ENCODE measurements around the gene KLF17. TPM values are rescaled to one million over a fixed set of nuclear protein-coding genes. Genes with fewer than 3 reads are reported as not detected.

Gene KLF17
- total RNA-seq, 1 experiment from 2014 or later, result not detected

- TF ChIP-seq E2F5 (CRISPR knock-in tag; IDR thresholded peaks at IDR 0.05) (no peak), NFYB (CRISPR knock-in tag; conservative IDR thresholded peaks at IDR 0.05; ENCODE audit: low read depth) (no peak), CDX4 (CRISPR knock-in tag; IDR thresholded peaks at IDR 0.05; ENCODE audit: borderline replicate concordance) (no peak), HMGXB4 (CRISPR knock-in tag; IDR thresholded peaks at IDR 0.05) (no peak), ZSCAN18 (CRISPR knock-in tag; IDR thresholded peaks at IDR 0.05) (no peak)
Observed at GRCh38 chr1:44078104-44078503, 40.5 kb upstream of the KLF17 start (continued).

- no peak overlapping the region for H3K27ac Mint-ChIP-seq
- no peaks in the 10 kb centered on the region for H3K36me3 Mint-ChIP-seq
- H3K9me3 Mint-ChIP-seq, result no peaks in the 10 kb centered on the region
- ATAC-seq (no peak), DNase-seq (ENCODE audit: low spot score) (no peak)
- H3K4me1 Mint-ChIP-seq, result peaks cover 11% of the 10 kb centered on the region
- no peak overlapping the region for H3K4me3 Mint-ChIP-seq
- CTCF ChIA-PET, result interaction anchor here (1.1 kb wide), 1 partner anchor 9 kb away, joined by 3 read pairs; no protein-coding TSS in a partner anchor
- no peaks in the 10 kb centered on the region; the same call in 1 of the 2 replicates for H3K27me3 Mint-ChIP-seq (ENCODE audit: low read depth)
- POLR2A ChIA-PET, result no interaction called here
- no peak for TF ChIP-seq USF1 (CRISPR knock-in tag; IDR thresholded peaks at IDR 0.05)
- TF ChIP-seq SP1 (CRISPR knock-in tag; conservative IDR thresholded peaks at IDR 0.05), result no peak
- TF ChIP-seq E2F5 (CRISPR knock-in tag; IDR thresholded peaks at IDR 0.05), result no peak
- TF ChIP-seq CDX4 (CRISPR knock-in tag; IDR thresholded peaks at IDR 0.05; ENCODE audit: borderline replicate concordance), result no peak
- TF ChIP-seq ZNF532 (CRISPR knock-in tag; IDR thresholded peaks at IDR 0.05; ENCODE audit: borderline replicate concordance), result no peak
- TF ChIP-seq ZNF317 (CRISPR knock-in tag; IDR thresholded peaks at IDR 0.05; ENCODE audit: borderline replicate concordance, low read depth), result no peak
- TF ChIP-seq ATF3 (CRISPR knock-in tag; conservative IDR thresholded peaks at IDR 0.05), result no peak
- TF ChIP-seq ERG (CRISPR knock-in tag; IDR thresholded peaks at IDR 0.05), result no peak
- no peak for TF ChIP-seq JAZF1 (CRISPR knock-in tag; IDR thresholded peaks at IDR 0.05)
Observed at GRCh38 chr1:44079566-44079965, 39.1 kb upstream of the KLF17 start.

Data from WTC11 (cell line).